Measurements from ENCODE around the gene SLC9A9. TPM values are rescaled to one million over a fixed set of nuclear protein-coding genes. Genes with fewer than 3 reads are reported as not detected.
A peak's percentile ranks its signal among the peaks of the same experiment; 100 is the strongest.

Gene SLC9A9
- total RNA-seq, 6 experiments from 2014 or later: 1.3 to 6.3 (median 3.0) TPM

GRCh38 chr3:143408771-143409170, 439.5 kb downstream of the SLC9A9 start:
- 75% methylated on average over 3 of the region's 3 CpGs for WGBS (ENCODE audit: insufficient coverage, low coverage, low lambda C conversion rate, missing lambda C conversion rate)
- H3K27me3 ChIP-seq: no peaks in the 10 kb centered on the region
- H3K27ac ChIP-seq: no peak overlapping the region
- no peak for TF ChIP-seq POLR2A (IDR thresholded peaks at IDR 0.05)
- TF ChIP-seq, protein P1, sequence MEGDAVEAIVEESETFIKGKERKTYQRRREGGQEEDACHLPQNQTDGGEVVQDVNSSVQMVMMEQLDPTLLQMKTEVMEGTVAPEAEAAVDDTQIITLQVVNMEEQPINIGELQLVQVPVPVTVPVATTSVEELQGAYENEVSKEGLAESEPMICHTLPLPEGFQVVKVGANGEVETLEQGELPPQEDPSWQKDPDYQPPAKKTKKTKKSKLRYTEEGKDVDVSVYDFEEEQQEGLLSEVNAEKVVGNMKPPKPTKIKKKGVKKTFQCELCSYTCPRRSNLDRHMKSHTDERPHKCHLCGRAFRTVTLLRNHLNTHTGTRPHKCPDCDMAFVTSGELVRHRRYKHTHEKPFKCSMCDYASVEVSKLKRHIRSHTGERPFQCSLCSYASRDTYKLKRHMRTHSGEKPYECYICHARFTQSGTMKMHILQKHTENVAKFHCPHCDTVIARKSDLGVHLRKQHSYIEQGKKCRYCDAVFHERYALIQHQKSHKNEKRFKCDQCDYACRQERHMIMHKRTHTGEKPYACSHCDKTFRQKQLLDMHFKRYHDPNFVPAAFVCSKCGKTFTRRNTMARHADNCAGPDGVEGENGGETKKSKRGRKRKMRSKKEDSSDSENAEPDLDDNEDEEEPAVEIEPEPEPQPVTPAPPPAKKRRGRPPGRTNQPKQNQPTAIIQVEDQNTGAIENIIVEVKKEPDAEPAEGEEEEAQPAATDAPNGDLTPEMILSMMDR (IDR thresholded peaks at IDR 0.05): no peak
- no peaks in the 10 kb centered on the region for H3K4me1 ChIP-seq
- ATAC-seq (no peak), DNase-seq (no peak)
- no peak overlapping the region for H3K4me3 ChIP-seq
- no peaks in the 10 kb centered on the region for H3K9me3 ChIP-seq
- intact Hi-C loops (cut with DNase I): no loop called here
- H3K36me3 ChIP-seq: no peaks in the 10 kb centered on the region

DNA sequence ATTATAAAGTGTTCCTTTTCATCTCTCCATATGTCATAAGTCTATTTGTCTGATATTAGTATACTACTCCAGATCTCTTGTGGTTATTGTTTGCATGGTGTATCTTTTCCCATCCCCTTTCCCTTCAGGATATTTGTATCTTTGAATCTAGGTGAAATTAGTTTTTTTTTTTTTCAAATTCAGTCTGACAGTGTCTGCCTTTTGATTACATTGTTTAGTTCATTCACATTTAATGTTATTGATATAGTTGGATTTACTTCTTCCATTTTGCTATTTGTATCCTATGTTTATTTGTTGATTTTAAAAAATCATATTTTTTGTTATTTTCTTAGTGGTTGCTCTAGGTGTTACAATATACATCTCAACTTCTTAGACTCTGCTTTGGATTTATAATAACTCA, 445.7 kb downstream of the SLC9A9 start:
- Histone ChIP-seq H3K9me3 (no peaks in the 10 kb centered on the region), H3K27me3 (no peaks in the 10 kb centered on the region), H3K4me1 (no peaks in the 10 kb centered on the region), H3K4me3 (no peak overlapping the region), H3K27ac (no peak overlapping the region), H3K36me3 (no peaks in the 10 kb centered on the region)
- intact Hi-C loops (cut with DNase I): no loop called here
- no peak for ATAC-seq
- no peak for DNase-seq
- TF ChIP-seq, protein P1 (IDR thresholded peaks at IDR 0.05): no peak
- no peak for TF ChIP-seq POLR2A (IDR thresholded peaks at IDR 0.05)

DNA sequence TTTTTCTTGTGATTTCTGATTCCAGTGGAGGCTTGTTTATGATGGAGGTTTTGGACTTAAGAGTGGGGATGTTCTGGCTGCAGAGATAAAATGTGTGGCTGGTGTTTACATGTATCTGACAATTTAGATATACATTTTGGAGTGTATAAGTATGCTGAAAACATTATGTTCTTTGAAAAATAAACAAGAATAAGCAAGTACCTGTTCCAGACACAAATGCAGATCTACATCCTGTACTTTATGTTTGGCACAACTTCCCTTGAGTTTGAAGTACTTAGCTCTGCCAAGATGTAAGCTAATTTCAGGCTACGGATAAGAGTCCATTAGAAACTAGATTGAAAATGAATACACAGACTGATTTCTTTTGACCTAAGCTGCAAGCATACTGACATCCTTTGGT, 451.5 kb downstream of the SLC9A9 start:
- Histone ChIP-seq H3K27me3 (no peaks in the 10 kb centered on the region), H3K4me1 (no peaks in the 10 kb centered on the region), H3K36me3 (no peaks in the 10 kb centered on the region), H3K4me3 (no peak overlapping the region), H3K27ac (no peak overlapping the region), H3K9me3 (no peaks in the 10 kb centered on the region)
- WGBS (ENCODE audit: insufficient coverage, low coverage, low lambda C conversion rate, missing lambda C conversion rate): 63% methylated on average over 1 of the region's 1 CpG
- DNase-seq (no peak), ATAC-seq (no peak)
- intact Hi-C loops (cut with DNase I): no loop called here
- TF ChIP-seq, protein P1 (IDR thresholded peaks at IDR 0.05): no peak
- no peak for TF ChIP-seq POLR2A (IDR thresholded peaks at IDR 0.05)

- intact Hi-C loops (cut with DNase I): no loop called here
- Histone ChIP-seq H3K4me3 (no peak overlapping the region), H3K27me3 (no peaks in the 10 kb centered on the region), H3K27ac (no peak overlapping the region), H3K36me3 (no peaks in the 10 kb centered on the region), H3K9me3 (no peaks in the 10 kb centered on the region), H3K4me1 (no peaks in the 10 kb centered on the region)
- WGBS (ENCODE audit: insufficient coverage, low coverage, low lambda C conversion rate, missing lambda C conversion rate): 80% methylated on average over 1 of the region's 2 CpGs
- no peak for DNase-seq
- TF ChIP-seq, protein P1 (IDR thresholded peaks at IDR 0.05): no peak
- TF ChIP-seq POLR2A (IDR thresholded peaks at IDR 0.05): no peak
- ATAC-seq: peak in 1 of 4 donors; percentile 24
Observed at GRCh38 chr3:143389388-143389787, 458.9 kb downstream of the SLC9A9 start.

- intact Hi-C loops (cut with DNase I): no loop called here
- TF ChIP-seq, protein P1 (IDR thresholded peaks at IDR 0.05): no peak
- no peak for TF ChIP-seq POLR2A (IDR thresholded peaks at IDR 0.05)
- WGBS (ENCODE audit: insufficient coverage, low coverage, low lambda C conversion rate, missing lambda C conversion rate): 72% methylated on average over 2 of the region's 2 CpGs
- Histone ChIP-seq H3K36me3 (no peaks in the 10 kb centered on the region), H3K9me3 (no peaks in the 10 kb centered on the region), H3K27ac (no peak overlapping the region), H3K4me1 (no peaks in the 10 kb centered on the region), H3K27me3 (no peaks in the 10 kb centered on the region), H3K4me3 (no peak overlapping the region)
- ATAC-seq (no peak), DNase-seq (no peak)
Observed at GRCh38 chr3:143387425-143387824, 460.8 kb downstream of the SLC9A9 start.

All from right lobe of liver (tissue), 6 donors.